Kidney tubule cell (primary cell): Measurements from ENCODE around the gene NPTX2.

ENCODE experiments used
- DNase-seq: peaks from one replicate; pipeline ENCODE4 v3.0.0-alpha.2; 2018; ENCODE audit warnings: low spot score

Gene NPTX2

GRCh38 chr7:98654524-98655272 lies 37.6 kb downstream of the NPTX2 start:
- no peak for DNase-seq

GRCh38 chr7:98655611-98656010 lies 38.5 kb downstream of the NPTX2 start:
- no peak for DNase-seq

GRCh38 chr7:98656899-98657298 lies 39.8 kb downstream of the NPTX2 start:
- DNase-seq = no peak

GRCh38 chr7:98657736-98658135 lies 40.7 kb downstream of the NPTX2 start:
- no peak for DNase-seq

GRCh38 chr7:98659756-98660155 lies 42.7 kb downstream of the NPTX2 start:
- DNase-seq = no peak

- no peak for DNase-seq
Observed at GRCh38 chr7:98661607-98662006, 44.5 kb downstream of the NPTX2 start.

GRCh38 chr7:98662289-98662688 lies 45.2 kb downstream of the NPTX2 start:
- no peak for DNase-seq

GRCh38 chr7:98664882-98665281 lies 47.8 kb downstream of the NPTX2 start:
- no peak for DNase-seq

- DNase-seq = no peak
Observed at GRCh38 chr7:98668255-98668654, 51.2 kb downstream of the NPTX2 start.

- no peak for DNase-seq
Observed at GRCh38 chr7:98669329-98670000, 52.4 kb downstream of the NPTX2 start.

GRCh38 chr7:98670186-98670585 lies 53.1 kb downstream of the NPTX2 start:
- DNase-seq = no peak

- no peak for DNase-seq
Observed at GRCh38 chr7:98671733-98672331, 54.7 kb downstream of the NPTX2 start.

GRCh38 chr7:98674461-98674860 lies 57.4 kb downstream of the NPTX2 start:
- no peak for DNase-seq

GRCh38 chr7:98674881-98675280 lies 57.8 kb downstream of the NPTX2 start:
- no peak for DNase-seq

- no peak for DNase-seq
Observed at GRCh38 chr7:98678215-98678614, 61.1 kb downstream of the NPTX2 start.
